H9 (cell line): ENCODE results near the gene HOXD11. TPM values are rescaled to one million over a fixed set of nuclear protein-coding genes. Genes with fewer than 3 reads are reported as not detected.

Experiments
- DNase-seq: peaks from one replicate; pipeline ENCODE4 v3.0.0-alpha.2; 2017
- H2AFZ ChIP-seq: one replicate; pipeline ENCODE4 v1.6.1; 2013; ENCODE audit warnings: mild to moderate bottlenecking, low read length, control low read depth, moderate library complexity
- H2AK5ac ChIP-seq: 2 replicates; pipeline ENCODE4 v1.6.1; 2013; ENCODE audit warnings: low read length, control low read depth, mixed read lengths; ENCODE audit not compliant: insufficient read length
- H2BK120ac ChIP-seq: one replicate; pipeline ENCODE4 v1.6.1; 2013; ENCODE audit warnings: low read depth, mild to moderate bottlenecking, low read length, control low read depth, inconsistent platforms; ENCODE audit not compliant: poor library complexity, severe bottlenecking
- H2BK12ac ChIP-seq: 2 replicates; pipeline ENCODE4 v1.6.1; 2013; ENCODE audit warnings: low read length, control low read depth, mixed read lengths, low read depth; ENCODE audit not compliant: insufficient read length
- H2BK15ac ChIP-seq: 2 replicates; pipeline ENCODE4 v1.6.1; 2013; ENCODE audit warnings: low read depth, low read length, control low read depth
- H2BK20ac ChIP-seq: one replicate; pipeline ENCODE4 v1.6.1; 2013; ENCODE audit warnings: low read depth, mild to moderate bottlenecking, low read length, control low read depth, inconsistent platforms; ENCODE audit not compliant: poor library complexity, severe bottlenecking
- H2BK5ac ChIP-seq: 2 replicates; pipeline ENCODE4 v1.6.1; 2013; ENCODE audit warnings: low read length, control low read depth, mixed read lengths; ENCODE audit not compliant: insufficient read length
- H3K14ac ChIP-seq: 2 replicates; pipeline ENCODE4 v1.6.1; 2013; ENCODE audit warnings: low read length, control low read depth; ENCODE audit not compliant: insufficient read depth
- H3K18ac ChIP-seq: 2 replicates; pipeline ENCODE4 v1.6.1; 2013; ENCODE audit warnings: low read depth, mild to moderate bottlenecking, mixed read lengths, low read length, control low read depth; ENCODE audit not compliant: insufficient read length
- H3K23ac ChIP-seq: 2 replicates; pipeline ENCODE4 v1.6.1; 2013; ENCODE audit warnings: low read length, control low read depth, mixed read lengths, low read depth; ENCODE audit not compliant: insufficient read length
- H3K23me2 ChIP-seq: 2 replicates; pipeline ENCODE4 v1.6.1; 2013; ENCODE audit warnings: low read depth, mild to moderate bottlenecking, mixed read lengths, low read length, control low read depth; ENCODE audit not compliant: insufficient read length, poor library complexity, severe bottlenecking
- H3K27ac ChIP-seq: 2 replicates; pipeline ENCODE4 v1.5.1; 2013; ENCODE audit warnings: low read length, control low read depth, mixed read lengths, low read depth; ENCODE audit not compliant: insufficient read length
- H3K27me3 ChIP-seq: 2 replicates; pipeline ENCODE4 v1.6.1; 2013; ENCODE audit warnings: low read length, control low read depth, inconsistent platforms; ENCODE audit not compliant: insufficient read depth
- H3K4ac ChIP-seq: 2 replicates; pipeline ENCODE4 v1.6.1; 2013; ENCODE audit warnings: low read depth, mild to moderate bottlenecking, control low read depth, inconsistent platforms, low read length, moderate library complexity
- H3K4me1 ChIP-seq: 2 replicates; pipeline ENCODE4 v1.6.1; 2013; ENCODE audit warnings: low read length, control low read depth, inconsistent platforms; ENCODE audit not compliant: insufficient read depth
- H3K4me2 ChIP-seq: 2 replicates; pipeline ENCODE4 v1.6.1; 2013; ENCODE audit warnings: low read length, control low read depth, mixed read lengths; ENCODE audit not compliant: insufficient read length, insufficient read depth
- H3K56ac ChIP-seq: 2 replicates; pipeline ENCODE4 v1.6.1; 2013; ENCODE audit warnings: low read depth, mild to moderate bottlenecking, mixed read lengths, low read length, control low read depth; ENCODE audit not compliant: insufficient read length
- H3K79me1 ChIP-seq: 2 replicates; pipeline ENCODE4 v1.6.1; 2013; ENCODE audit warnings: low read depth, mild to moderate bottlenecking, moderate library complexity, low read length, control low read depth, inconsistent platforms; ENCODE audit not compliant: insufficient read depth, poor library complexity, severe bottlenecking
- H3K79me2 ChIP-seq: 2 replicates; pipeline ENCODE4 v1.6.1; 2013; ENCODE audit warnings: low read length, control low read depth, inconsistent platforms; ENCODE audit not compliant: insufficient read depth
- H3K9ac ChIP-seq: 2 replicates; pipeline ENCODE4 v1.6.1; 2013; ENCODE audit warnings: low read length, control low read depth, mixed read lengths; ENCODE audit not compliant: insufficient read length; ENCODE audit errors: extremely low read depth
- H3K9me3 ChIP-seq: one replicate; pipeline ENCODE4 v1.6.1; 2013; ENCODE audit warnings: low read depth, low read length, inconsistent platforms; ENCODE audit not compliant: control insufficient read depth
- H3T11ph ChIP-seq: one replicate; pipeline ENCODE4 v1.6.1; 2013; ENCODE audit warnings: mild to moderate bottlenecking, low read length, control low read depth, inconsistent platforms
- H4K20me1 ChIP-seq: one replicate; pipeline ENCODE4 v1.6.1; 2013; ENCODE audit not compliant: control insufficient read depth, insufficient read length, insufficient read depth
- H4K5ac ChIP-seq: 2 replicates; pipeline ENCODE4 v1.6.1; 2013; ENCODE audit warnings: low read depth, mild to moderate bottlenecking, mixed read lengths, low read length, control low read depth; ENCODE audit not compliant: insufficient read length
- H4K8ac ChIP-seq: replicated peaks from 2 replicates; pipeline ENCODE4 v1.6.1; 2013; ENCODE audit warnings: low read length, control low read depth, mixed read lengths, low read depth; ENCODE audit not compliant: insufficient read length
- H4K91ac ChIP-seq: 2 replicates; pipeline ENCODE4 v1.6.1; 2013; ENCODE audit warnings: low read depth, mild to moderate bottlenecking, moderate library complexity, mixed read lengths, low read length, control low read depth; ENCODE audit not compliant: insufficient read length
- H3K27ac Mint-ChIP-seq, 3 experiments: 2 replicates in 2 of 3; 3 replicates in 1 of 3; pipeline ENCODE4 v1.8.0; 2020 to 2021; ENCODE audit warnings: mixed read lengths in 3 of 3, mild to moderate bottlenecking in 1 of 3, moderate library complexity in 1 of 3
- H3K27me3 Mint-ChIP-seq: 2 replicates; pipeline ENCODE4 v1.8.0; 2021; ENCODE audit warnings: low read depth, mild to moderate bottlenecking, moderate library complexity, mixed read lengths
- H3K36me3 Mint-ChIP-seq, 3 experiments: 2 replicates in 2 of 3; 3 replicates in 1 of 3; pipeline ENCODE4 v1.8.0; 2020 to 2021; ENCODE audit warnings: low read depth in 3 of 3, mixed read lengths in 3 of 3; ENCODE audit not compliant: insufficient read depth in 1 of 3
- H3K4me1 Mint-ChIP-seq, 2 experiments: 2 replicates each; pipeline ENCODE4 v1.8.0; 2020; ENCODE audit warnings: mixed read lengths in 2 of 2
- H3K4me3 Mint-ChIP-seq, 2 experiments: 2 replicates in 1 of 2; 3 replicates in 1 of 2; pipeline ENCODE4 v1.8.0; 2020 to 2021; ENCODE audit warnings: mild to moderate bottlenecking in 2 of 2, mixed read lengths in 2 of 2, moderate library complexity in 1 of 2
- H3K9me3 Mint-ChIP-seq, 2 experiments: 2 replicates in 1 of 2; 3 replicates in 1 of 2; pipeline ENCODE4 v1.8.0; 2020; ENCODE audit warnings: mild to moderate bottlenecking in 2 of 2, mixed read lengths in 2 of 2, moderate library complexity in 1 of 2
- CTCF ChIP-seq: fragments of 200-600 bp; sonication (generic); conservative IDR thresholded peaks from 3 replicates; pipeline ENCODE4 v1.8.0; 2021; ENCODE audit warnings: antibody characterized with exemption, mild to moderate bottlenecking
- WGBS: extraction: QIAGEN DNeasy Blood & Tissue Kit; methylation state at CpG from one replicate; pipeline ENCODE4 v1.1.7; 2013; ENCODE audit warnings: missing lambda C conversion rate, low lambda C conversion rate, mixed read lengths; ENCODE audit not compliant: insufficient read length; ENCODE audit errors: extremely low coverage; 5-methylcytosine and 5-hydroxymethylcytosine counted together
- total RNA-seq: library from RNA; stranded (reverse); gene quantifications from 2 replicates; pipeline ENCODE4 v1.2.1, GENCODE V29; 2021

Gene HOXD11
- total RNA-seq, 1 experiment from 2014 or later: not detected

DNA sequence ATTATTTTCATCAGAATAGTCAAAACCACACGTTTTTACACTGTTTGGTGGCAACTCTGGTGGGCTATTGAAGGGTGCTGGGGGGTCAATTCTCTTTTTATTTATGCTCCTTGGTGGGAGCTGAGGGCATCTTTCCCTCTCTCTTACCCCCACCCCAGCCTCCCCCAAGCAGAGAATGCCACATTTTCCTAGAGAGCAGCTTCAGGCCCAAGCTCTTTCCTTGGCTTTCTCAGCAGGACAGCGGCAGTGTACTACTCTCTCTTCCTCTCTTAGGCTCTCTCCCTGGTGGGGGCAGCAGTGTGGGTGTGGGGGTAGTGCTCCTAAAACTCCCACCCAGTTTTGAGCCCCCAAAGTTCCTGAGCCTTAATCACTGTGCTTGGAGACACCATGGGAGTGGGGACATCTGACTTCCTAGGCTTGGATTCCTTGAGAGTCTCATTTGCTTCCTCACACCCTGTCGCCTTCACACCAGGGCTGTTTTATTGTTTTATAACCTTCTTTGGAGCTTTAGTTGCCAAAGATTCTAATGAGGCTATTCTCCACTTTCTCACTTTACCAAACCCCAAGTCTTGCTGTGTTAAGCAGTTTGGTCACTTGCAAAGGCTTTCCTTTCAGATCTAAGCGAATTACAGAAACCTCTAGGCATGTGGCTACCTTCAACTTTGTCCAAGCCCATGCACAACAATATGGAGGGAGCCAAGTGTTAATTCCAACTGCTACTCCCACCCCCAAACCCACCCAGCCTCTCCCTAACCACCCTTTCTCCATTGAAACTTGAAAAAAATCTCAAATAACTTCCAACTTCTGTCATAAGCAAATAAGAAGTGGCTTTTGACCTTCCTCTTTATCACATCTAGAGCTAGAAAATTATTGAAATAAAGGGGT lies 38.2 kb downstream of the HOXD11 start:
- no peak overlapping the region for H4K5ac ChIP-seq
- H3K23ac ChIP-seq: no peak overlapping the region
- no peak overlapping the region for H2AFZ ChIP-seq
- TF ChIP-seq CTCF: no peak
- no peak overlapping the region for H2BK20ac ChIP-seq
- H3K23me2 ChIP-seq: no peaks in the 10 kb centered on the region
- no peak overlapping the region for H2BK120ac ChIP-seq
- no peaks in the 10 kb centered on the region for H3K9me3 ChIP-seq
- peaks cover 88% of the 10 kb centered on the region for H3K27me3 ChIP-seq
- H3K36me3 Mint-ChIP-seq: no peaks in the 10 kb centered on the region; a peak in 1 of 7 replicates
- no peak overlapping the region for H3K56ac ChIP-seq
- H4K91ac ChIP-seq: no peak overlapping the region
- DNase-seq: no peak
- H3K4me1 ChIP-seq: no peaks in the 10 kb centered on the region
- H3K27ac ChIP-seq: no peak overlapping the region
- H3K9me3 Mint-ChIP-seq: peaks cover 0 to 7% of the 10 kb centered on the region in 2 experiments; a peak in 4 of 5 replicates
- H2AK5ac ChIP-seq: no peak overlapping the region
- no peak overlapping the region for H4K8ac ChIP-seq
- no peaks in the 10 kb centered on the region for H4K20me1 ChIP-seq
- H3K27me3 Mint-ChIP-seq: peaks cover 98% of the 10 kb centered on the region
- H2BK5ac ChIP-seq: no peak overlapping the region
- H2BK12ac ChIP-seq: no peak overlapping the region
- WGBS: no CpG with 5 or more reads among the region's 4 CpGs
- no peaks in the 10 kb centered on the region for H3K79me1 ChIP-seq
- H3K14ac ChIP-seq: no peak overlapping the region
- H3K4me2 ChIP-seq: no peak overlapping the region
- H2BK15ac ChIP-seq: no peak overlapping the region; the same call in 1 of the 2 replicates
- no peak overlapping the region for H3K4me3 Mint-ChIP-seq
- H3T11ph ChIP-seq: no peak overlapping the region
- H3K4ac ChIP-seq: no peak overlapping the region
- no peak overlapping the region for H3K18ac ChIP-seq
- H3K79me2 ChIP-seq: no peaks in the 10 kb centered on the region
- H3K9ac ChIP-seq: no peak overlapping the region
- H3K4me1 Mint-ChIP-seq: peaks cover 2 to 15% of the 10 kb centered on the region in 2 experiments; a peak in 3 of 4 replicates
- H3K27ac Mint-ChIP-seq: no peak overlapping the region
